GM21381 (cell line): Measurements from ENCODE around the gene LAPTM5.
A peak's percentile ranks its signal among the peaks of the same experiment; 100 is the strongest.

Experiments
- ATAC-seq: cut with Tn5 transposase; IDR thresholded peaks from one replicate; pipeline ENCODE4 v1.9.1; 2021; ENCODE audit warnings: mild to moderate bottlenecking, moderate library complexity; ENCODE audit not compliant: unreplicated experiment

Gene LAPTM5

DNA sequence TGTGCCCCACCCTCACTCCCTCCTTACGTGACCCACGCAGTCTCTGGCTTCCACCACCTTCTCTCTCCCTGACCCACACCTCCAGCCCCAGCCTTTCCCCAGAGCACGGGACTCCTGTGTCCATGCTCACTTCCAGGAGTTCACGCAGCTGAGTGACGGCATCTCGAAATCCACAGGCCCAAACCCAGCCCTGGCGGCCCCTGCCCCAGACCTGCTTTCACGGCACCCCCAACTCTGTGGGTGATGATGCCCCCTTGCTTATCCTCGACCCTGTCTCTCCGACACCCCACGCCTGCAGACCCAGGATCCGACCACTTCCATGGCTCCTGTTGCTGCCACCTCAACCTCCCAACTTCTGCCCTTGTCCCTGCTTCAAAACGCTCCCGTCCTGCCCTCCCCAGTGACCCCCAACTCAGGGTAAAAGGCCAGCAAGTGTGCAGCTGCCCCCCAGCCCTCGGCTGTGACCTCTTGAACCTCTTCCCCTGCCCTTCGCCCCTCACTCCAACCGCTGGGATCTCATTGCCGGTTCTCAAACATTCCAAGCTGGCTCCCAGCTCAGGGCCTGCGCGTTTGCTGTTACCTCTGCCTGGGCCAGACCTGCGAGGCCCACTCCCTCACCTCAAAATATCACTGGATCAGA is 30.4 kb upstream of the LAPTM5 start:
- ATAC-seq: no peak

DNA sequence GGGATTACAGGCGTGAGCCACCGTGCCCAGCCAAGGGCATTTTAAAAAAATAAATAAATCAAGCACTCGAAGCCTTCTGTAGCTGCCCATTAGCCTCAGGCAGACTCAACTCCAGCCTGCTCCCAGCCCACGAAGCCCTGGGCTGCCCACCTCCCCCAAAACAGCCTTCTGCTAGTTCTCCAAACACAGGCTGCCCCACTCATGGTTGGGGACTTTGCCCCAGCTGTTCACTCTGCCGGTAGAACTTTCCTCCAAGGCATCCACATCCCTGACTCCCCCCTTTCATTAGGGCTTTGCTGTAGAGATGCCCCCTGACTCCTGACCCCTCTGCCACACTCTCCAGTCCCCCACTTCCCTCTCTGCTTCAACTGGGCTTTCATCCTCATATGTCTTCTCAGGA is 29.7 kb upstream of the LAPTM5 start:
- ATAC-seq: no peak

- no peak for ATAC-seq
Measured at GRCh38 chr1:30786264-30786991, 28.9 kb upstream of the LAPTM5 start.

GRCh38 chr1:30785714-30786113 is 28.1 kb upstream of the LAPTM5 start:
- no peak for ATAC-seq

DNA sequence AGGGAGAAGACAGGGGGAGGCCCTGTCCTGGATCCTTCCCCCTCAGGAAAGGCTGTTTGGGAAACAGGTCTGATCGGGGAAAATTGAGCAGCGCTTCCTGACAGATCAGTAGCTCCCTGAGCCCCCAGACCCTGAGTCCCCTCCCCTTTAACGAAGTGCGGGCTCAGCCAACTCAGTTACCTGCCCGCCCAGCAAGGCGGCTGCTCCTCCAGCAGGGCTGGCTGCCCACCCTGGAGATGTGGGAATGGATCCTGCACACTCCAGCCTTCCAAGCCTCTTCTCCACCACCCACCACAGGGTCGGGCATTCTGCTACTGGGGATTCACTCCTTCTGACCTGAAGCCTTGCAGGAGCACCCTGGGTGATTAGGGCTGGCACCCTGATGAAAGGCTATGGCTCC is 27.6 kb upstream of the LAPTM5 start:
- no peak for ATAC-seq

- ATAC-seq: no peak
Measured at GRCh38 chr1:30783256-30783915, 25.8 kb upstream of the LAPTM5 start.

GRCh38 chr1:30782361-30783255 is 25.0 kb upstream of the LAPTM5 start:
- ATAC-seq: peak; percentile 61

- no peak for ATAC-seq
Measured at GRCh38 chr1:30781906-30782305, 24.3 kb upstream of the LAPTM5 start.

- no peak for ATAC-seq
Measured at GRCh38 chr1:30780409-30780808, 22.8 kb upstream of the LAPTM5 start.

DNA sequence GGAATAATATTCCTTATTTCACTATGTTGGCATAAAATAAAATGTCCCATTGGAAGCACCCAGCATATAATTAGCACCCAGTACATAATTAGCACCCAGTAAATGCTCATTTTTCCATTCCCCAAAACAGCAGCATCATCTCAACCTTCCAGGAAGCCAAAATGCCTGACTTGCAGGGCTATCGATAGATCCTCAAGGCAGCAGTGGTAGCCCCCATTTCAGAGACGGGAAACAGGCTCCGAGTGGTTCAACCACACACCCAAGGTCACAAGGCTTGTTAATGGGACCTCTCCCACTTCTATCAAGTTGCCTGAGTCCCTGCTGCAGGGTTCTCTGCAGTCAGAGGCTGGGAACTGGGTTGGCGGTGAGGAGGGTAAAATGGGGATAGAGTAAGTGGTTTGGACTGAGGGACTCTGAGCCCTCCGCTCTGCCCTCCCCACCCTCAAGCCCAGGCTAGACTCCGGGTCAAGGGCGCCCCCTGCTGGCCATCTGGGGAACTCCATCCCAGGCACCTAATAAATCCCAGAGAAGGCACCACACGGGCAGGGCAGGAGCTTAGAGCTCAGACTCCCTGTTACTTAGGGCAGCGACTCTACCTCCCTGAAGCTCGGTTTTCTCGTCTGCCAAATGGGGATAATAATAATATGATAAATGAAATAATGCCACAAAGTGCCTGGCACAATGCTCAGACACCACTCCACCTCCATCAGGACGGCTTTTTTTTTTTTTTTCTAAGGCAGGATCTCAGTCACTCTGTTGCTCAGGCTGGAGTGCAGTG is 21.9 kb upstream of the LAPTM5 start:
- ATAC-seq: peak; percentile 62

DNA sequence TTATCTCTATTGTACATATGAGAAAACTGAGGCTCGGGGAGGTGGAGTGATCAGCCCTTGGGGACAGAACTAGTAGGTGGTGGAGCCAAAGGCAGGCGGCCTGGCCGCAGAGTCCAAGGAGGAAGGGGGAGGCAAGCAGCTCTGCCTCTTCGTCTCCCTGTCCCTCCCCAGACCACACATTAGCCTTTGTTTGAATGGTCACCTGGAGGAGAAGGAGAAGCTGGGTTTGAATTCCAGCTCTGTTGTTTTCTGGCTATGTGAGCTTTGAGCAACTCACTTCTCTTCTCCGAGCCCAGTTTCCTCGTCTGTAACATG is 21.4 kb upstream of the LAPTM5 start:
- no peak for ATAC-seq

GRCh38 chr1:30778154-30778978 is 20.8 kb upstream of the LAPTM5 start:
- ATAC-seq: no peak

DNA sequence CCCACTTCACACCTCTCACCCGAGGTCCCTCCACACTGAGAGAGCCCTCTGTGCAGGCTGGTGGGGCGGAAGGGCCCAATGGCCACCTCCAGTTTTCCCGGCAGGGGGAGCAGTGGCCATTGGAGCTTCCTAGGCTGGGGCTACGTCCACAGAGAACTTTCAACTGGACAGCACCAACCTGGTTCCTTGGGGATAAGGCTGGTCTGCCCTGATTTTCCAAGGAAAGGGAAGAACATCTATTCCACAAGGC is 20.3 kb upstream of the LAPTM5 start:
- no peak for ATAC-seq

- no peak for ATAC-seq
Measured at GRCh38 chr1:30777060-30777903, 19.7 kb upstream of the LAPTM5 start.

DNA sequence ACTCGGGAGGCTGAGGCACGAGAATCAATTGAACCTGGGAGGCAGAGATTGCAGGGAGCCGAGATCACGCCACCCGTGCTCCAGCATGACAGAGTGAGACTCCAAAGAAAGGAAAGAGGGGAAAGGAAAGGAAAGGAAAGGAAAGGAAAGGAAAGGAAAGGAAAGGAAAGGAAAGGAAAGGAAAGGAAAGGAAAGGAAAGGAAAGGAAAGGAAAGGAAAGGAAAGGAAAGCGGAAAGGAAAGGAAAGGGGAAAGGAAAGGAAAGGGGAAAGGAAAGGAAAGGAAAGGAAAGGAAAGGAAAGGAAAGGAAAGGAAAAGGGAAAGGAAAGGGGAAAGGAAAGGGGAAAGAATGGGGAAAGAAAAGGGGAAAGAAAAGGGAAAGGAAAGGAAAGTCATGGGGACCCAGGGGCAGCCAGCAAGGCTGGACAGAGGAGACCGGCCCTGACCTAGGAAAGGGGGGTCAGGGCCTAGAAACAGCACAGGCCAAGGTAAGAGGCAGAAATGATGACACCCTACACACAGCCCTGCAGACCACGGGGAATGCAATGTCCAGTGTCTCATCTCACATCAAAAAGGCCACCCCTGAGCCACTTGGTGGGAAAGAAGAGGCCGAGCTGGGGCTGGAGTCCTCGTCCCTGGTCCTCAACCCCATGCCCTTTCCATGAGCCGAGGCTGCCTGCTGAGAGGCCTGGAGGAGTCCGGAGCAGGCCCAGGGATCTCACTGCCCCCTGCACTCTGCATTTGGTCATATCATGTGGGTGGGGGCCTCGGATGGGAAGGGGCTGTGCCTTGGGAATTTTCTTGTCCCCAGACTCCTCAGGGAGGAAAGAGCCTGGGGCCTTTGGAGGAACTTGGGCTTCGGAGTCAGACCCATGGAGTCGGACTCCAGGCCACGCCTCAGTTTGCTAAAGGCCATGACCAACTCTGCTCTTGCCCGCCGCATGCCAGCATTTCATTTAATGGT is 18.8 kb upstream of the LAPTM5 start:
- ATAC-seq: no peak

DNA sequence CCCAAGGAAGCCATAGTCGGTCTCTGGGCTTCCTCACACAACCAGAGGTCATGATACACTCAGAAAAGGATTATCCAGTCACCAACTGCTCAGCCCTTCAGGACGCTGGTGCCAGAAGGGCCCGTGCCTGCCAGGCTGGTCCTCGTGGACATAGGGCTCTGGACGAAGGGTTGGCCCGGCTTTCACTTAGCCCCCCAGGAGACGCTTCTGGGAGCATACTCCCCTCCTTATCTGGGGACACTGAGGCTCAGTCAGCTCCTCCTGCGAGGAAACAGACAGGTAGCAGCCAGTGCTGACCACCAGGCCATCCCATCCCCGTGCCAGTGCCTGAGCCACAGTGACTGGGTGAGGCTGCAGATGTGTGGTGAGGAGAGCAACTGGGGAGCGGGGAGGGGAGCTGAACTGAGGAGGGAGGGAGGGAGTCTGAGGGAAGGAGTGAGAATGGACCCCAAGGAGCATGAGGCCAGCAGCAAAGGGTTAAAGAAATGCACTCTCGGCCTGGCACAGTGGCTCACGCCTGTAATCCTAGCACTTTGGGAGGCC is 17.9 kb upstream of the LAPTM5 start:
- no peak for ATAC-seq

GRCh38 chr1:30774550-30775432 is 17.2 kb upstream of the LAPTM5 start:
- ATAC-seq: no peak
